OCI-LY3 (cell line): ENCODE data around the gene NOXA1.

Experiments
- EZH2phosphoT487 ChIP-seq: fragments of 200-600 bp; shearing (Covaris generic); IDR thresholded peaks from 2 replicates; pipeline ENCODE4 v1.6.1; 2018; ENCODE audit warnings: antibody characterized with exemption, mixed run types, low read depth
- TF ChIP-seq, protein P1 (sequence below): fragments of 200-600, 300-600 bp; sonication (generic); IDR thresholded peaks from 2 replicates; pipeline ENCODE4 v1.5.1; 2014; ENCODE audit warnings: antibody characterized with exemption, low read length, low read depth

DNA sequence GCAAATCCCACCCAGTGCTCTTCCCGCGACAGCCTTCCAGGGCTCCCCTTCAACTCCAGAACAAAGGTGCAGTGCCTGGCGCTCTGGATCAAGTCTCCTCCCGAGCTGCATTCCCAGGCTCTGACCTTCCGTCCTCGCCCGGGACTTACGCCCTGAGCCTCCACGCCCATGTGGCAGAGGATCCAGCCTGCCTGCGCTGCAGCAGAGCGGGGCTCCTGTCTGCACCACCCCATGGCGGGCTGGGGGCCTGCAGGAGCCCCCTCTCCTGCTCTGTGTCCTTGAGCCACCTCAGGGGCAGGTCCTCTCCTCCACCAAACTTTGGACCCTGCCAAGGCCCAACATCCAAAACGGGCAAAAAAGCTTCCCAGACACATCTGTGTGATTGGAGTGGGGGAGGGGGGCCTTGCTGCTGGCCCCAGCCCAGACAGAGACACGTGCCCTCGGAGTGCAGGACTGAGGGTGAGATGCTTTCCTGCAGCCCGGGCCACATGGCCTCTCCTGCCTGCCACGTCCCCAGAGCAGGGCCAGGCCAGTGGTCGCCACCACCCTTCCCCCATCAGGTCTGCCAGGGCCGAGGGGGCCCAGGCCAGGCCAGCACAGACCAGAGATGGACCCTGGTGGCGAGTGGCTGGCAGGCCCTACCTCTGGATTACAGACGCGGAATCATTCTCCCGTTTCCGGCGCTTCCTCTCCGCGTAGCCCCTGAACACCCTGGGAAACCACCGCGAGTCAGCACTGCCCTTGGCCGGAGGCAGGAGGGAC, 31.6 kb downstream of the NOXA1 start:
- TF ChIP-seq, protein P1, sequence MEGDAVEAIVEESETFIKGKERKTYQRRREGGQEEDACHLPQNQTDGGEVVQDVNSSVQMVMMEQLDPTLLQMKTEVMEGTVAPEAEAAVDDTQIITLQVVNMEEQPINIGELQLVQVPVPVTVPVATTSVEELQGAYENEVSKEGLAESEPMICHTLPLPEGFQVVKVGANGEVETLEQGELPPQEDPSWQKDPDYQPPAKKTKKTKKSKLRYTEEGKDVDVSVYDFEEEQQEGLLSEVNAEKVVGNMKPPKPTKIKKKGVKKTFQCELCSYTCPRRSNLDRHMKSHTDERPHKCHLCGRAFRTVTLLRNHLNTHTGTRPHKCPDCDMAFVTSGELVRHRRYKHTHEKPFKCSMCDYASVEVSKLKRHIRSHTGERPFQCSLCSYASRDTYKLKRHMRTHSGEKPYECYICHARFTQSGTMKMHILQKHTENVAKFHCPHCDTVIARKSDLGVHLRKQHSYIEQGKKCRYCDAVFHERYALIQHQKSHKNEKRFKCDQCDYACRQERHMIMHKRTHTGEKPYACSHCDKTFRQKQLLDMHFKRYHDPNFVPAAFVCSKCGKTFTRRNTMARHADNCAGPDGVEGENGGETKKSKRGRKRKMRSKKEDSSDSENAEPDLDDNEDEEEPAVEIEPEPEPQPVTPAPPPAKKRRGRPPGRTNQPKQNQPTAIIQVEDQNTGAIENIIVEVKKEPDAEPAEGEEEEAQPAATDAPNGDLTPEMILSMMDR, result no peak
- no peak for TF ChIP-seq EZH2phosphoT487
